GM23338 (cell line): Measurements from ENCODE around the gene LYPLAL1. TPM values are rescaled to one million over a fixed set of nuclear protein-coding genes. Genes with fewer than 3 reads are reported as not detected.
A peak's percentile ranks its signal among the peaks of the same experiment; 100 is the strongest.

Experiments used
- ATAC-seq: fragments of 200-7000 bp; cut with Tn5 transposase; 3 replicates; pipeline ENCODE4 v1.9.1; 2020
- DNase-seq: peaks from one replicate; pipeline ENCODE4 v3.0.0-alpha.2; 2015; ENCODE audit warnings: low spot score
- H2AFZ ChIP-seq: fragments of 200-600 bp; sonication (generic); 2 replicates; pipeline ENCODE4 v1.8.0; 2016; ENCODE audit warnings: antibody characterized with exemption, mild to moderate bottlenecking, moderate library complexity
- H3F3A ChIP-seq: fragments of 200-600 bp; sonication (generic); replicated peaks from 2 replicates; pipeline ENCODE4 v1.8.0; 2017; ENCODE audit warnings: antibody characterized with exemption, mixed run types, low read depth
- H3K27ac ChIP-seq: fragments of 200-600 bp; sonication (generic); 2 replicates; pipeline ENCODE4 v1.6.1; 2016; ENCODE audit warnings: low read depth
- H3K27me3 ChIP-seq: fragments of 200-600 bp; sonication (generic); 2 replicates; pipeline ENCODE4 v1.8.0; 2016; ENCODE audit warnings: mild to moderate bottlenecking, mixed run types, moderate library complexity; ENCODE audit not compliant: insufficient read depth
- H3K36me3 ChIP-seq: fragments of 200-600 bp; sonication (generic); 2 replicates; pipeline ENCODE4 v1.8.0; 2016; ENCODE audit warnings: mild to moderate bottlenecking; ENCODE audit not compliant: insufficient read depth
- H3K4me1 ChIP-seq: fragments of 200-600 bp; sonication (generic); 2 replicates; pipeline ENCODE4 v1.8.0; 2016; ENCODE audit warnings: mild to moderate bottlenecking, moderate library complexity; ENCODE audit not compliant: insufficient read depth
- H3K4me2 ChIP-seq: fragments of 200-600 bp; sonication (generic); 2 replicates; pipeline ENCODE4 v1.7.1; 2017; ENCODE audit warnings: mixed run types
- H3K4me3 ChIP-seq: fragments of 200-600 bp; sonication (generic); 2 replicates; pipeline ENCODE4 v1.6.1; 2016; ENCODE audit warnings: mixed run types
- H3K79me2 ChIP-seq: fragments of 200-600 bp; sonication (generic); replicated peaks from 2 replicates; pipeline ENCODE4 v1.8.0; 2017; ENCODE audit warnings: mild to moderate bottlenecking; ENCODE audit not compliant: insufficient read depth
- H3K9me2 ChIP-seq: fragments of 200-600 bp; sonication (generic); 2 replicates; pipeline ENCODE4 v1.8.0; 2017; ENCODE audit not compliant: insufficient read depth
- H4K20me1 ChIP-seq: fragments of 200-600 bp; sonication (generic); replicated peaks from 2 replicates; pipeline ENCODE4 v1.8.0; 2017; ENCODE audit warnings: mild to moderate bottlenecking; ENCODE audit not compliant: insufficient read depth
- H3K27ac Mint-ChIP-seq: 2 replicates; pipeline ENCODE4 v1.8.0; 2020; ENCODE audit warnings: inconsistent platforms, mild to moderate bottlenecking, moderate library complexity, mixed read lengths
- H3K27me3 Mint-ChIP-seq: 3 replicates; pipeline ENCODE4 v1.8.0; 2022; ENCODE audit warnings: low read depth, mild to moderate bottlenecking, moderate library complexity, mixed read lengths, inconsistent platforms; ENCODE audit not compliant: insufficient read depth, poor library complexity
- H3K36me3 Mint-ChIP-seq: 3 replicates; pipeline ENCODE4 v1.8.0; 2021; ENCODE audit warnings: low read depth, mild to moderate bottlenecking, inconsistent platforms, moderate library complexity, mixed read lengths
- H3K4me1 Mint-ChIP-seq: 3 replicates; pipeline ENCODE4 v1.8.0; 2020; ENCODE audit warnings: mild to moderate bottlenecking, inconsistent platforms, mixed read lengths
- H3K4me3 Mint-ChIP-seq: 3 replicates; pipeline ENCODE4 v1.8.0; 2021; ENCODE audit warnings: moderate library complexity, mild to moderate bottlenecking, inconsistent platforms, mixed read lengths
- H3K9me3 Mint-ChIP-seq: 3 replicates; pipeline ENCODE4 v1.8.0; 2020; ENCODE audit warnings: moderate library complexity, mild to moderate bottlenecking, inconsistent platforms, mixed read lengths
- ETS1 ChIP-seq: IDR thresholded peaks from 2 replicates; pipeline ENCODE4 v1.6.1; 2016; ENCODE audit warnings: antibody characterized with exemption
- EZH2phosphoT487 ChIP-seq: fragments of 200-600 bp; sonication (generic); IDR thresholded peaks from one replicate; pipeline ENCODE4 v1.8.1; 2018; ENCODE audit warnings: antibody characterized with exemption; ENCODE audit not compliant: unreplicated experiment
- JUNB ChIP-seq: IDR thresholded peaks from one replicate; pipeline ENCODE4 v1.6.1; 2016; ENCODE audit warnings: antibody characterized with exemption; ENCODE audit not compliant: unreplicated experiment
- NANOG ChIP-seq: IDR thresholded peaks from 2 replicates; pipeline ENCODE4 v1.6.1; 2016; ENCODE audit warnings: antibody characterized with exemption, borderline replicate concordance
- REST ChIP-seq: IDR thresholded peaks from one replicate; pipeline ENCODE4 v1.6.1; 2018; ENCODE audit warnings: antibody characterized with exemption; ENCODE audit not compliant: unreplicated experiment
- STAT1 ChIP-seq: IDR thresholded peaks from one replicate; pipeline ENCODE4 v1.6.1; 2016; ENCODE audit warnings: antibody characterized with exemption; ENCODE audit not compliant: unreplicated experiment
- ZNF114 ChIP-seq: fragments of 250-450 bp; sonication (Bioruptor Pico); IDR thresholded peaks from 2 replicates; pipeline ENCODE4 v1.5.0; 2020; ENCODE audit warnings: mild to moderate bottlenecking, moderate library complexity
- ZNF331 ChIP-seq: fragments of 250-450 bp; sonication (Bioruptor Pico); IDR thresholded peaks from 2 replicates; pipeline ENCODE4 v1.5.0; 2020; ENCODE audit warnings: low read depth, mild to moderate bottlenecking, moderate library complexity
- polyA plus RNA-seq: library from polyadenylated mRNA; unstranded; fragments of >200 nt; fragmentation: Nextera tagmentation; extraction: Ambion mirVana; gene quantifications from 2 replicates; pipeline ENCODE4 v1.2.1, GENCODE V29; 2016
- total RNA-seq: library from RNA; depleted of rRNA; stranded (reverse); fragments of >200 nt; shearing (Covaris generic); gene quantifications from 2 replicates; pipeline ENCODE4 v1.2.3, GENCODE V29; 2014

Gene LYPLAL1
- total and polyA plus RNA-seq, 2 experiments from 2014 or later = 9.9 to 60.2 TPM

DNA sequence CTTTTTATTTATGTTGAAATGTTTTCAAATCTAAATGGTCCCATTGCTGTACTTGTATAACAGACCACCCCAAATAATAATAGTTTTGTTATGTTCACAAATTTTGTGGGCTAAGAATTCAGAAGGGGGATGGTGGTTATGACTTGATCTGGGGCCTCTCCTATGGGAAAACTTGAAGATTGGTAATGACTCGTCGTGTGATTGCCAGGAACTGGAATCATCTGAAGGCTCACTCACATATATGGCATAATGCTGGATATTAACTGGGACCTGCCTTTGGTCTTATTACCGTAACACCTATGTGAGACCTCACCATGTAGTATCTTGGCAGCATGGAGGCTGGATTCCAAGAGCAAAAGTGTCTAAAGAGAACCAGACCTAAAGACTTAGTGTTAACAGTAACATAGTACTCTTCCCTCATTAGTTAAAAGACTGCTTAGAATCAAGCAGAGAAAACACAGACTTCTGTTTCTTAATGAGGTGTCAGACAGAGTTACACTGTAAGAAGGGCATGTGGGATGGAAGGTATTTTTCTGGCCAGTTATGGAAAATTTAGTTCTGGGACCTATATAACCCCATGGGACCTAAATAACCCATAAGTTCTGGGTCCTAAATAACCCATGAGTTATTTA, 11.9 kb downstream of the LYPLAL1 start (continued):
- no peak for TF ChIP-seq REST
- no peak for TF ChIP-seq ZNF331 (CRISPR knock-in tag)
- no peak for TF ChIP-seq NANOG

GRCh38 chr1:219188331-219188803, 14.7 kb downstream of the LYPLAL1 start:
- H3K4me1 Mint-ChIP-seq = peaks cover 19% of the 10 kb centered on the region; the same call in 2 of the 3 replicates
- no peak overlapping the region for H3K4me3 ChIP-seq
- H4K20me1 ChIP-seq = no peaks in the 10 kb centered on the region
- no peaks in the 10 kb centered on the region for H3K27me3 ChIP-seq
- H3K27ac ChIP-seq = no peak overlapping the region
- no peak overlapping the region for H3K4me2 ChIP-seq
- peaks cover 31% of the 10 kb centered on the region for H3K79me2 ChIP-seq
- H3F3A ChIP-seq = no peaks in the 10 kb centered on the region
- H3K4me1 ChIP-seq = peaks cover 12% of the 10 kb centered on the region; the same call in 1 of the 2 replicates
- H3K4me3 Mint-ChIP-seq = no peak overlapping the region
- TF ChIP-seq JUNB (no peak), STAT1 (no peak), NANOG (no peak), ETS1 (no peak), REST (no peak), EZH2phosphoT487 (no peak), ZNF114 (CRISPR knock-in tag) (no peak)
- H3K36me3 ChIP-seq = no peaks in the 10 kb centered on the region
- no peak overlapping the region for H2AFZ ChIP-seq
- ATAC-seq = no peak
- no peaks in the 10 kb centered on the region for H3K36me3 Mint-ChIP-seq
- no peaks in the 10 kb centered on the region for H3K9me2 ChIP-seq
- H3K27ac Mint-ChIP-seq = peak overlapping the region; percentile 86
- DNase-seq = no peak
- no peaks in the 10 kb centered on the region for H3K27me3 Mint-ChIP-seq
- no peaks in the 10 kb centered on the region for H3K9me3 Mint-ChIP-seq
